Panc1 (cell line): ENCODE data around the gene MYL10. TPM values are rescaled to one million over a fixed set of nuclear protein-coding genes. Genes with fewer than 3 reads are reported as not detected.
A peak's percentile ranks its signal among the peaks of the same experiment; 100 is the strongest.

Experiments used
- ATAC-seq: fragments of 200-7000 bp; cut with Tn5 transposase; 2 replicates; pipeline ENCODE4 v1.9.1; 2020; ENCODE audit warnings: mild to moderate bottlenecking, moderate library complexity
- BruUV-seq: library from RNA; stranded (reverse); fragments of 400-500 nt; replicated peaks from 2 replicates; lab custom pipeline; 2021; lab: Mats Ljungman, UMichigan
- CTCF ChIA-PET: fragments of 300-600 bp; sonication (Branson Sonifier 250); formaldehyde crosslinking; loops from one replicate; lab custom pipeline; 2022; ENCODE audit warnings: antibody characterized with exemption; lab: Charles Lee
- POLR2A ChIA-PET: fragments of 300-600 bp; sonication (Branson Sonifier 250); formaldehyde crosslinking; loops from one replicate; lab custom pipeline; 2022; ENCODE audit warnings: antibody characterized with exemption; lab: Charles Lee
- DNase-seq: peaks from one replicate; pipeline ENCODE4 v3.0.0-alpha.2; 2010; ENCODE audit warnings: low read depth, low spot score
- H3K27ac ChIP-seq: 2 replicates; pipeline ENCODE4 v1.5.1; 2011; ENCODE audit warnings: mild to moderate bottlenecking, low read length, inconsistent platforms
- H3K27me3 ChIP-seq: fragments of 200-500 bp; sonication (Bioruptor generic); 2 replicates; pipeline ENCODE4 v1.6.0; 2014; ENCODE audit warnings: low read length, inconsistent platforms; ENCODE audit not compliant: control insufficient read depth, insufficient read depth
- H3K36me3 ChIP-seq: fragments of 200-500 bp; sonication (Bioruptor generic); 2 replicates; pipeline ENCODE4 v1.5.1; 2014; ENCODE audit warnings: inconsistent platforms, mild to moderate bottlenecking, low read length, moderate library complexity; ENCODE audit not compliant: control insufficient read depth, insufficient read depth
- H3K4me1 ChIP-seq: 2 replicates; pipeline ENCODE4 v1.5.1; 2011; ENCODE audit warnings: inconsistent platforms, mild to moderate bottlenecking, low read length, moderate library complexity; ENCODE audit not compliant: control insufficient read depth, insufficient read depth
- H3K4me3 ChIP-seq, 2 experiments: 2 replicates each; pipeline ENCODE4 v1.5.1; 2011 to 2012; ENCODE audit warnings: low read depth in 2 of 2, low read length in 2 of 2, mild to moderate bottlenecking in 2 of 2, inconsistent platforms in 1 of 2, moderate library complexity in 1 of 2
- H3K9me3 ChIP-seq: fragments of 200-500 bp; sonication (Bioruptor generic); 2 replicates; pipeline ENCODE4 v1.5.1; 2014; ENCODE audit warnings: low read depth, mild to moderate bottlenecking, inconsistent platforms, low read length, moderate library complexity; ENCODE audit not compliant: control insufficient read depth, insufficient read depth
- CTCF ChIP-seq: fragments of 450-650 bp; IDR thresholded peaks from 2 replicates; pipeline ENCODE4 v1.5.1; 2017; ENCODE audit warnings: mild to moderate bottlenecking
- POLR2AphosphoS5 ChIP-seq: IDR thresholded peaks from 2 replicates; pipeline ENCODE4 v1.6.1; 2012; ENCODE audit warnings: mild to moderate bottlenecking, low read depth, low read length, moderate library complexity
- REST ChIP-seq, 2 experiments: IDR thresholded peaks; 2 replicates each; pipeline ENCODE4 v1.6.1; 2011 to 2012; ENCODE audit warnings: low read depth in 2 of 2, control low read depth in 1 of 2, low read length in 1 of 2, mild to moderate bottlenecking in 1 of 2, moderate library complexity in 1 of 2; ENCODE audit not compliant: insufficient read depth in 1 of 2
- SIN3A ChIP-seq: IDR thresholded peaks from 2 replicates; pipeline ENCODE4 v1.6.1; 2012; ENCODE audit warnings: low read depth, mild to moderate bottlenecking, low read length, moderate library complexity, borderline replicate concordance; ENCODE audit not compliant: insufficient read depth
- TCF7L2 ChIP-seq: IDR thresholded peaks from 2 replicates; pipeline ENCODE4 v1.6.1; 2011; ENCODE audit warnings: mild to moderate bottlenecking, low read depth, low read length, inconsistent platforms
- in situ Hi-C: cut with HindIII; loops from 2 replicates; pipeline ENCODE4 v1.10.0; 2016; ENCODE audit warnings: low sequenced_read_pairs, low pct_unique_long_range_greater_than_20kb
- intact Hi-C: fragments of 100-400 bp; cut with micrococcal nuclease; formaldehyde crosslinking; loops from one replicate; pipeline ENCODE4 v1.10.0; 2022; ENCODE audit not compliant: unreplicated experiment
- total RNA-seq: library from RNA; stranded (reverse); gene quantifications from one replicate; pipeline ENCODE4 v1.2.1, GENCODE V29; 2021; ENCODE audit not compliant: unreplicated experiment

MYL10 gene
- total RNA-seq, 1 experiment from 2014 or later = not detected

DNA sequence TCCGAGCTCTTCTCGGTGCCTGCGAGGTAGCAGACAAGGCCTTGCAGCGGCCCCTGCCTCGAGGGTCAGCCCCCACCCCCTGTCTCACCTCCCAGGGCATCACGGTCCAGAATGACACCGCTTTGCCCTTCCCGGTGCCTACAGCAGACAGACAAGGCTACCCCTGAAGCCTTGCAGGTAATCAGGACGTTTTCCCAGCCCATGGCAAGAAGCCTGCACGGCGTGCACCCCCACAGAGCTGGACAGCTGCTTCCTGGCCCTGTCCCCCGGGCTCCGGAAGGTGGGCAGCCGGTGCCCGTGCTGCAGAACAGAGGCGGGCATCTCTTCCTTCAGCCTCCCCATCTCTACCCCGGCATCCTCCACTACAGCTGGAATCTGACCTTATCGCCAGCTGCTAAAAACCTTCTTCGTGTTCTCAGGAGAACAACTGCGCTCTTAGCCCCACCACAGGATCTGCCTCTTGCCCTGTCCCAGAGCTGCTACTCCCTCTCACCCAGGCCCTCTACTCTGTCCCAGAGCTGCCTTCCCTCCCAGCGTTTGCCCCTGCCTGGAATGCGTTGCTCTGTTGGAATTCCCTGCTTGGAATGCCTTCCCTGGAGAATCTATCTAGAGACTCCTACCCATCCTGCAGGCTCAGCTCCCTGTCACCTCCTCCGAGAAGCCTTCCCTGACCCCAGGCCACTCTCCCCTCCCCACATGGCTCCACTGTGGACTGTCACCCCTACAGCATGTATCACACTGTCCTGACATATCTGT is 4.7 kb downstream of the MYL10 start:
- CTCF ChIA-PET = no interaction called here
- no TSS peak for BruUV-seq
- peak; percentile 56 for ATAC-seq

DNA sequence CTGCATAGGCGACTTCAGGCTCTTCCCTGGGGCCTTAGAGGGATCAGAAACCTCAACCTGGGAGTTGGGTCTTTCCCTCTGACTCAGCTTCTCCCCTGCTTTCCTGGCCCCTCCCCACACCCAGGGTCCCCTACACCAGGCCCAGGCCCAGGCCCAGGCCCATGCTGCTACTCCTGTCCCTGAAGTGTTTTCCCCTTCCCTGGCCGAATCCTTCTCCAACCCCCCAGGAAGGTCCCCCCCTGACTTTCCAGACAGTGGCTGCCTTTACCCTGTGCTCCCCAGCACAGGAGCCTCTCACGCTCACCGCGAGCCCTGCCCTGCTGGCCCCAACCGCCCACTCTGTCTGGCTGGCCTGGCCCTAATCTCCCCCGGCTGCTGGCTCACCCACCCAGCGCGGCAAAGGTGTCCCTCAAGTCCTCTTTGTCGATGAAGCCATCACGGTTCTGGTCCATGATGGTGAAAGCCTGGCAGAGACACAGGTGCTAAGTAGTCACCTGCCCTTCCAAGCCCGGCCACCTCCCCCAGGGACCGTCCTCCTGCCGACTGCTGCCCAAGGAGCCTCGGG is 6.4 kb downstream of the MYL10 start:
- CTCF ChIA-PET = no interaction called here
- TF ChIP-seq SIN3A (no peak), CTCF (no peak), POLR2AphosphoS5 (no peak), TCF7L2 (no peak), REST (IDR thresholded peaks at IDR 0.05; ENCODE audit: insufficient read depth in 1 of 2, low read depth in 2 of 2, low read length in 1 of 2) (no peak)
- in situ Hi-C loops (no loop called here), intact Hi-C loops (no loop called here)
- BruUV-seq = no TSS peak
- DNase-seq (no peak), ATAC-seq (no peak)
- H3K27ac ChIP-seq = no peak overlapping the region
- H3K27me3 ChIP-seq = no peaks in the 10 kb centered on the region
- peaks cover 8% of the 10 kb centered on the region; the same call in 1 of the 2 replicates for H3K4me1 ChIP-seq
- POLR2A ChIA-PET = interaction anchor here (0.7 kb wide), 1 partner anchor 63 kb away, joined by 13 read pairs; no protein-coding TSS in a partner anchor
- H3K9me3 ChIP-seq = no peaks in the 10 kb centered on the region
- H3K36me3 ChIP-seq = no peaks in the 10 kb centered on the region
- H3K4me3 ChIP-seq = no peak overlapping the region

More for the DNA sequence above, 4.7 kb downstream of the MYL10 start:
- H3K4me3 ChIP-seq = no peak overlapping the region
- POLR2A ChIA-PET = no interaction called here
- no peaks in the 10 kb centered on the region for H3K36me3 ChIP-seq
- 0 out of 4 replicates have a peak, but pooled peaks of 1 of the 2 experiments have one; percentile 20 for TF ChIP-seq REST (IDR thresholded peaks at IDR 0.05; ENCODE audit: insufficient read depth in 1 of 2, low read depth in 2 of 2, low read length in 1 of 2)
- no peak for TF ChIP-seq TCF7L2
- H3K27ac ChIP-seq = no peak overlapping the region
- no peak for DNase-seq
- no peaks in the 10 kb centered on the region for H3K27me3 ChIP-seq
- no peaks in the 10 kb centered on the region for H3K9me3 ChIP-seq
- intact Hi-C loops = no loop called here
- in situ Hi-C loops = no loop called here
- 0 out of 2 replicates have a peak, but pooled peaks cover 4% of the 10 kb centered on the region for H3K4me1 ChIP-seq
